ENCODE results near the gene KPRP.

DNA sequence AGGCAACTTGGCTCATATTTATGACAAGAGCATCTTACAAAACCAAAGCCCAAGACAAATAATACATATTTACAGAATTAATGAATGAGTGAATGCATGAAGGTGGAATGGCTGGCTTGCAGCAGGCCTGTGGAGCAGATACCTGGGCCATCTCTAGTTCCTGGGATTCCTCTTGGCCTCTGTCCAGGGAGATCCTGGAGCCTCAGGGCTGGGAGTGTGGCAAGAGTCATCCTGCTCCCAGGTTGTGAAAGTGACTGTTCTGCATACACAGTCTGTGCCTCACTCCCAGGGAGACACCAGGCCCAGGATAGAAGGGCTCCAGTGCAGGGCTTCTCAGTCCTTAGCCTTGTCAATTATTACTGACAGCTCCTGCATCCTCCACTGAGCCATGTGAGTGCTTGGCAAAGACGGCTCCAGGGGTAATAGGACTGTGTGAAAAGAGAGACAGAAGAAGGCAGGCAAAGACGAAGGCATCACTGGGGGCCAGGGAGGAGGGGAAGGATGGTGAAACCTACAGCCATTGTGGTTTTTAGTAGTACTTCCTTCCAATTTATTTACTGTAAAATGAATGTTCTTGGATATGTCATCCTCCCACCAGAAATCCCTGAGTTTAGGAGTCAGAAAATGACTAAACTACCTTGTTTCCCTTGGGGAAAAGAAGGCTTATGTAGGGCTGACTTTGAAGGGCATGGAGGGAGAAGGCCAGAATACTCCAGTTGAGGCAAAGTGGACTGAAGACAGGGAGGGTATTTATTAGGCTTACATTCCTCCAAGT is 14.3 kb upstream of the KPRP start:
- TF ChIP-seq, protein P1, sequence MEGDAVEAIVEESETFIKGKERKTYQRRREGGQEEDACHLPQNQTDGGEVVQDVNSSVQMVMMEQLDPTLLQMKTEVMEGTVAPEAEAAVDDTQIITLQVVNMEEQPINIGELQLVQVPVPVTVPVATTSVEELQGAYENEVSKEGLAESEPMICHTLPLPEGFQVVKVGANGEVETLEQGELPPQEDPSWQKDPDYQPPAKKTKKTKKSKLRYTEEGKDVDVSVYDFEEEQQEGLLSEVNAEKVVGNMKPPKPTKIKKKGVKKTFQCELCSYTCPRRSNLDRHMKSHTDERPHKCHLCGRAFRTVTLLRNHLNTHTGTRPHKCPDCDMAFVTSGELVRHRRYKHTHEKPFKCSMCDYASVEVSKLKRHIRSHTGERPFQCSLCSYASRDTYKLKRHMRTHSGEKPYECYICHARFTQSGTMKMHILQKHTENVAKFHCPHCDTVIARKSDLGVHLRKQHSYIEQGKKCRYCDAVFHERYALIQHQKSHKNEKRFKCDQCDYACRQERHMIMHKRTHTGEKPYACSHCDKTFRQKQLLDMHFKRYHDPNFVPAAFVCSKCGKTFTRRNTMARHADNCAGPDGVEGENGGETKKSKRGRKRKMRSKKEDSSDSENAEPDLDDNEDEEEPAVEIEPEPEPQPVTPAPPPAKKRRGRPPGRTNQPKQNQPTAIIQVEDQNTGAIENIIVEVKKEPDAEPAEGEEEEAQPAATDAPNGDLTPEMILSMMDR (IDR thresholded peaks at IDR 0.05; ENCODE audit: insufficient read depth, low read depth, low read length): no peak
- no peak for TF ChIP-seq EZH2 (IDR thresholded peaks at IDR 0.05; ENCODE audit: insufficient read depth, low read length)

Measured in astrocyte (in vitro differentiated cells and primary cell).